ENCODE results near the gene SPARCL1. TPM values are rescaled to one million over a fixed set of nuclear protein-coding genes. Genes with fewer than 3 reads are reported as not detected.

SPARCL1 gene
- polyA plus RNA-seq, 4 donors = 6.5 to 158 (median 33.3) TPM

DNA sequence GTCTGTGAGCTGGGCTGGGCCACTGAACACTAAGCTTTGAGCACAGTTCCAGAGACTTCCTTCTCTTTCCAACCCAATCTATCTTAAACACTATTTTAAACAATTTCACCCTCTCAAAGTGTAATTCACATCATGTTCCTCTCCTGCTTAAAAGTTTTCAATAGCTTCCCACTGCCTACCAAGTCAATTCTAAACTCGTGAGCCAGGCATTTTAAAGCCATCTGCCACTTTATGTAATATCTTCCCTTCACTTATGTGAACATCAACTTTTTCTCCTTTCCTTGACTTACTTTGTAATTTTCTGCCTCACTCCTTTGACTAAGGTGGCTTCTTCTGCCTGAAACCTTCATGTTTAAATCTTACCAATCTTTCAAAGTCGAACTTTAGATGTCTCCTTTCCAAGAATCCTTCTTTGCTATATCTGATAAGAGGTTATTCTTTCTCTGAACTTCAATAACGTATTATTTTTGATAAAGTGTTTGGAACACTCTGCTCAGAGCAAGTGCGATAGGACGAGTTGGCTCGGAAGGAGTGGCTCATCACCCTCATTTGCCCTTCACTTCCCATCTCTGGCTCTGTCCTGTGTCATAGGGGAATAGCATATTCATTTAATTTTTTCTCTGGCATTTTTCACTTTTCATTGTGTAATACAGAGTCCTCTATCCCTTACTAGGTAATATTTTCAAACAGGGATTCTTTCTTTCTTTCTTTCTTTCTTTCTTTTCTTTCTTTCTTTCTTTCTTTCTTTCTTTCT lies 13.0 kb upstream of the SPARCL1 start:
- DNase-seq (ENCODE audit: low read depth in 4 of 4, low spot score in 3 of 4) = no peak

DNA sequence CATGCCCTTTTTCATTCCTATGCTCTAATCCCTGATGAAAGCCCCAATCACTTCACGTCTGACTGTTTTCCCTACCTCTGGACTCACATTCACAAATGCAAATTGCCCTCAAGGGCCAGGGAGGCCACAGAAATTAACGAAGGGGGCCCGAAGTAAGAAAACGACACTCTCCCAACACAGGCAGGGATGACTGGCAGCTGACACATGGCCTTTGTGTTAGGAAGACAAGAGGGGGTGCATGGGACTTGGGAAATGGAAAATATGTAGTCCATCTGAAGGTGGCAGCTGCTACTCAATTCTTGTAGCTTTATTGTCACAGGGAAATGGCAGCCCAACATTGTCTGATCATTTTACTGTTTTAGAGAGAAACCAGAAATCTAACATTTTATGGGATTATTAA lies 12.3 kb upstream of the SPARCL1 start:
- no peak for DNase-seq (ENCODE audit: low read depth in 4 of 4, low spot score in 3 of 4)

DNA sequence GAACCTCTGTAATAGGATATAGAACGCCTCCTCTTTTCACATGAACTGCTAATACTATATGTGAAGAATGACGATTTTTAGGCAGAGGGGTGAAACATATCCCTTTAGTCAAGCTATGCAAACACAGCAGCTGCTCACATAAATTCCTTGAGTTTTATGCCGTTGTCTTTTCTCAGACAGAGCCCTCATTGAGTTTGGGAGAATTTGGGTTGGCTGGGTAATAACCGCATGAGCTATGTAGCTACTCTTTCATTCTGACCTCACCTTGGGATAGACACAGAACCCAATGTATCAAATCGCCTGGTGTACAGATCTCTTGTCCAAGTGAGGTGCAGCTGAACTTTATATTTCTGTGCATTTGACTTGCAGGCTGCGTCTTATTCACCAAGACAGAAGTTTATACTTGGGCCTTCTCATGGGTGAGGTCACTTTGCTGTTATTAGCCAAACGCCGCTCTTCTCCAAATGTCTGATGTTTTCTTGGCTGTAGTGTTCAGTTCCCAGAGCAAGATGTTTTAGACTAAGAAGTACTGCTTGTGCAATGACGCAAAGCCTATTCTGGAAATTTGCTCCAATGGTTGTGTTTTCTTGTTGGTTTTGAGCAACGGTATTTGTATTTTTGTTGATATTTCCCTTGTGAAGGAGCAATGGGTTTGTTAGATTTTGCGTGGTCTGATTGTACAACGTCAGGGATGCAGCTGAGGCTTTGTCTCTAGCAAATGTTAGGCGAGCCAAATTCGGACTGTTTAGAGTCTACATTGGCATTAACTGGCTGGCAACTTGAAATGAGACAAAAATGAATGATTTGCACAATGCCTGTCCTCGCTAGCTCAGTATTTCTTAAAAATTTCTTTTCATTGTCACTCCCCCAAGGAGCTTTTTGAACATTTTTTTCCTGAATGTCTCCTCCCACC lies 11.2 kb upstream of the SPARCL1 start:
- no peak for DNase-seq (ENCODE audit: low read depth in 4 of 4, low spot score in 3 of 4)

DNA sequence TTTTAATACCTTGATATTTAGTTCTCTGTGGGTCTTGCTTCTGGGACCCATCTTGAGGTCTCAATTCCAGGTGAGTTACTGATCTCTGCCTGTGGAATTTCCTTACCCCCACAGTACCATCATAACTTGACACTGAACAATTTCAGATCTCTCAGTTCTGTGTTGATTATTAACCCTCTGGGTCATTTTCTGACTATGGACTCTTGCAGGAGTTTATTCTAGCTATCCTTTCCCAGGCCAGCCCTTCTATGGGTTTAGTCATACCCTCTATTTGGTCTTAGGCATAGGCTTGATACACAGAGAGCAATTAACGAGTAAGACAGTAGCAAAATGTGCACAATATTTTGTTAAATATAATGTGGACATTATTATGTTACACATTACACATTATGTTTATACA lies 3.7 kb upstream of the SPARCL1 start:
- DNase-seq (ENCODE audit: low read depth in 4 of 4, low spot score in 3 of 4) = no peak

DNA sequence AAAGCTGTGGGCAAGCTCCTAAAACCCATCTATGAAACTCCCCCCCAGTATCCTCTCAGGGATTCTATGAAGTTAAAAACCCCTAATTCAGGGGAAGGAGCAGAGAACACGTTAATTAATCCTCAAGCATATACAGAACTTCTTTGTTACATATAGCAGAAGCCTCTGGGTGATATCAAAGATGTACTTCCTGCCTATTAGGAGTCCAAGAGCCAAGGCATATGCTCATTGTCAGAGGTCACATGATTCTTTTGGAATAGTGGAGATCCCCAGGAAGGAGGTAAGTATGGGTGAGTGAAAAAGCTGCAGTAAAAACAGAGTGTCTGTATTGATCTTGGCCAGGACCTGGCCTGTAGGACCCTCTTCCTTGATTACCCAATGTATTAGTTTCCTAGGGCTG lies 2.9 kb upstream of the SPARCL1 start:
- DNase-seq (ENCODE audit: low read depth in 4 of 4, low spot score in 3 of 4) = no peak

DNA sequence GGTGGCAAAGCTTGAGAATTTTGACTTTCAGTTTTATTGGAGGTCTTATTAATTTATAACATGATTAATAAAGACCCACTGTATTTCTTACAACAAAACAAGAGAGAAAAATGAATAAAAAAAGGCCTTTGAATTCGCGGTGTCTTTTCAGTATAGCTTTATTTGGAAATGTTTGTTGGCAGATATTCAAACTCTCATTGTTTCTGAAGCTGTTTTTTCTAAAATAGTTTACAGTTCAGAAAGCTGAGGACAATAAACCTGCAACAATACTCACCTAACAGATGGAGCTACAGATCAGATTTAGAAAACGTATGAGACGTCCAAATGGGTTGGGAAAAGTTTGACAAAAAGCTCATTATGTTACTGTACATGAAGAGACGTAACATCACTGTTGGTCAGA lies 2.4 kb upstream of the SPARCL1 start:
- DNase-seq (ENCODE audit: low read depth in 4 of 4, low spot score in 3 of 4) = no peak

DNA sequence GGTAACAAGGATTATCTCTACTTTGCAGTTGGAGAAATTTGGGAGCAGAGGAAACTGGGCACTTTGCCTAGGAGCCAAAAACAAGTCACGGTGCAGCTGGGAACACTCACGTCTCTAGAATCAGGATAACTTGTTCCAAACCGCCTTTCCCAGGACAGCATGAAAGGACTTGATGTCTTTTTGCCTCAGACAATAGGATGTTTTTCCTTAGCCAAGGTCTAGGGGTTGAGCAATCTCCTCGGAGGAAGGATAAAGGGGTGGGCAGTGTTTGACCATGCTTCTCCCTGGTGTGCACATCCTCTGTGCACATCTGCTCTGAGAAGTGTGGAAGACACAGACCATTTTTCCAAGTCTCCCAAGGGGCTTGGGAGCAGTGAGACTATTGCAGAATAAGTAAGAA lies 1.7 kb upstream of the SPARCL1 start:
- no peak for DNase-seq (ENCODE audit: low read depth in 4 of 4, low spot score in 3 of 4)

DNA sequence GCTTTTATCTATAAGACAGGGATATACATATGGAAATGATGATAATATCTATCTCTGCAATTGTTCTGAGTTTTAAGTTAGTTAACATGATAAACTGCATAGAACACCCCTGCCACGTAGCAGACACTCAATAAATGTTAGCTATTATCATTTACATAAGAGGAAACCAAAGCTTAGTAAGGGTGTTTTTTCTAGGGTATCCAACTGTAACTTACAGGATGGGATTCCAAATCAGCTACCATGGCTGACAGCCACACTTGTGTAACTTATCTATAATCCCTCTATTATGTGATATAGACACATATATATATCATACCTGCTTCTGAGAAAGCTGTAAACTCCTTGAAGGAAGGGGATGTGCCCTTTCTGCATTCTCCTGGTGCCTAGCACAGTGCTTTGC lies 1.1 kb upstream of the SPARCL1 start:
- DNase-seq (ENCODE audit: low read depth in 4 of 4, low spot score in 3 of 4) = no peak

DNA sequence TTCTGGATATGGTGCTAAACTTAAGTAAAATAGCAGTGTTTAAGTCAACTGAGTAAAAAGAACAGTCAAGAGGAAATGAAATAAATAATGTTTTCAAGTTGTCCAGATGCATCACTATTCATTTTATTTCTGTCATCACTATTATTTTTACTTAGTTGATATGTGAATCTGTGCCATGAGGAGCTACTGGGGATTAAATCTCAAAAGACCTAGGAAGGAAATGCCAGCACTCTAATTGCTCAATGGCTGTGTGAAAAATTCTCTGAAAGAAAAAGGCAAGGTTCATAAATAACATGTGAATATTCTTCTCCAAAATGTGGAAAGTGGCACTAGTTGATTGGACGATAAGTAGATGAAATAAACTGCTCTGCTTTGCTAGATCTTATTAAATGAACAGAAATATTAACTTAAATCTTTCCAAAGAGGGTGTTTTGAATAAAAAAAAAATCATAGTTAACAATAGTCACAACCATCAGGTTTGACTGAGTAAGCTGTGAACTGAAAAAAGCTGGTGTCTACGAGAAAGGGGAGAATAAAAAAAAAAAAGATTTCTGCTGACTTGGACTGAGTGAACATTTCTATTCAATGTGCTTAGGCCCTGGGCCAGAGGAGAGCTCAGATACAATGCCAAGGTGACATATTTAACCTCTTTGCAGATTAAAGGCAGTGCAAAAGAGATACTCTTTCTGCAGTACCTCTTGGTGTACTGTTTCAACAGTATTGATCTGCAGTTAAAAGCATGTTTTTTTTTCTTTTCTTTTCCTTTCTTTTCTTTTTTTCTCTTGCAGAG lies 1.6 kb downstream of the SPARCL1 start:
- no peak for DNase-seq (ENCODE audit: low read depth in 4 of 4, low spot score in 3 of 4)

DNA sequence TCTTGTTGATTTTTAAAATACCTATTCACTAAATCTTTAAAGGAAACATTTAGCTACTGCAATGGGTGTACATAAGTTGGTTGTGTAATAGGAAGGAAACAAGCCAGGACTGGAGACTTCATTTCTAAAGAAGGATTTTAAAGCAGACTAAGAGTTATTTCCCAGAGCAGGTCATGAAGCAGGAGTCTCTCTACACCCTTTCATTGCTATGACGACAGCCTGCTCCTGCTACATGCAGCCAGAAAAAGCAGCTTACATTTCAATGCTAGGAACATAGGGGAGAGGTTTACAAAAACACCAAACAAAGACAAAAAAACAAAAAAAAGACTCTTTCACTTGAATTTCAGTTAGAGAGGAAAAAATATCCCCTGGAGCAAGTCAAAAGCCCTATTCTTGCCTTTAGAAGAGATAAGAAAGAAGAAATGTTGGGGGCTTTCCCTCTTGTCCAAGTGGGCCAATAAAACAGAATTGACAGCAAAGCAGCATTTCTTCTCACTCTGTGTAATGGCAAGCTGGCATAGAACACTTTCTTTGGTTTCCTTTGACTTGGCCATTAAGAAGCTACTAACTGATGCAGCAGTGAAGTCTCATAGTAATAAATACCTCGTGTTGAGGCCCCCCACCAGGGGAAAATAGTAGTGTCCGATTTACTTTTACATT lies 3.4 kb downstream of the SPARCL1 start:
- DNase-seq (ENCODE audit: low read depth in 4 of 4, low spot score in 3 of 4) = no peak

DNA sequence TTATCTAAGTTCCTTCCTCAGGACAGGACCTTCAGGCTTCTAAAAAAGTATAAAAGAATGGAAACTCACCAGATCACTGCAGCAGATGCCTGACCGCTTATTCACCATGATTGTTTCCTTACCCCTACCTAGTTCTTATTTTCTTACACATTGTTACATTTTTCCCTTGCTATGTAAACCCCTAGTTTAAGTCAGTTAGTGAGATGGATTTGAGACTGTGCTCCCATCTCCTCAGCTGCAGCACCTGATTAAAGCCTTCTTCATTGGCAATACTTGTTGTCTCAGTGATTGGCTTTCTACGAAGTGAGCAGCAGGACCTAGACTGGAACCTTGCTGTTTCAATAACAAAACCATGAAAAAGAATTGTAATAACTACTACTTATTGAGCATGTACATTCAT lies 4.7 kb downstream of the SPARCL1 start:
- DNase-seq (ENCODE audit: low read depth in 4 of 4, low spot score in 3 of 4) = no peak

DNA sequence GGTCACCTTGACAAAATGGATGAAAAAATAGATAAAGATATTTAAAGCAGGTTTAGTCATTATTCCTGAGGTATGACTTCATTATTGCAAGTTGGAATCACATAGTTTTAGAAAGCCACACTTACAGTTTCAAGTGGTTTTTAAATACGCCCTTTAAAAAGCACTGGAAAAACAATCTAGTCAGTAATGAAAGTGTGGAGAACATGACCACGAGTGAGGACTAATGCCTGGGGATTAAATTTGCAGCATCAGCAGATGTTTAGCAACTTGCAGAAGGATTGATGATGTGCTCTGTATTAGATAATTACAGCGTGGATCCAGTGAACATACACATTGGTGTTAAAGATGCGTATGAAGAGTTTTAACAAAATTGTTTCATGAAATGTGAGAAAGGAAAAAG lies 5.9 kb downstream of the SPARCL1 start:
- DNase-seq (ENCODE audit: low read depth in 4 of 4, low spot score in 3 of 4) = no peak

DNA sequence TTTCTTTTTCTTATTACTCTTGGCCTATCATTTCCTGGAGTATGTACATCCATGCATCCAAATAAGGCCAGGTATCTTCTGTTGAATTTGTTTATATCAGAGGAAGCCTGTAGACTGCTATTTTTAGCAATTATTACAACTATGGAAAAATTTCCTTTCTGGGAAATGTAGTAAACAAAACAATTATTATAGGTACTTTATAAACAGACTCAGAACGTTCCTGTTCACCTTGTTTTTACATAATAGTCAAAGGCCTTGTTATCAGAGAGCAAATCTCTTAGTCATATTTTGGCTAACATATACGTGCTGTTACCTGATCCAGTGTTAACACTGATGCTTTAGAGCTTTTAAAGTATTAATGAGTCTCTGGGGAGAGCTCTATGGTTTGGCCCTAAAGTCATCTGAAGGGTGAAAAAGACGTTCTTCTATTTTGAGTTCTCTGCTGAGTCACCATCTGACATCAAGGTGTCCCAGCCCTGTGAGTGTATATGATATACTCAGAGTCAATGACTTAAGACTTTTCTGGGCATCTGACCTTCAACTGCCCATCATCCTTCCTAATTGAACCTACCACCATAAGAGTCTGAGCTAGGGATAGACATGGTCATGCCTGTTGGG lies 7.3 kb downstream of the SPARCL1 start:
- DNase-seq (ENCODE audit: low read depth in 4 of 4, low spot score in 3 of 4) = no peak

DNA sequence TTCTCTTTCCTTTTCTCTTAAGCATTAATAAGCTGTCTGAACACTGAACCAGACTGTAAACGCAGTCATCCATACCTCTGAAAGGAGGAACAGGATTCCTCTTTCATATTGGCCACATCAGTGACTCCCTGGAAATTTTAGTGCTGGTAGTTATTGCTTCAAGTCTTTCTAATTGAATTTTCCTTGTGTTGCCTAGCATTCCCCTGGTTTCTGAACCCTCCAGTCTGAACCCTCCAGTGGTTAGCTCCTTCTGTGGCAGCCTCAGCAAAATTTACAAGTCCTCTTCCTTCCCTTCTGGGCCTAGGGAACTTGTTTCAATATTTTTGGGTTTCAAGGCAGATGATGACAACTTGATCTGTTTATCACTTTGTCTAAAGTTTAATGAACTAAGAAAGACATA lies 7.9 kb downstream of the SPARCL1 start:
- no peak for DNase-seq (ENCODE audit: low read depth in 4 of 4, low spot score in 3 of 4)

DNA sequence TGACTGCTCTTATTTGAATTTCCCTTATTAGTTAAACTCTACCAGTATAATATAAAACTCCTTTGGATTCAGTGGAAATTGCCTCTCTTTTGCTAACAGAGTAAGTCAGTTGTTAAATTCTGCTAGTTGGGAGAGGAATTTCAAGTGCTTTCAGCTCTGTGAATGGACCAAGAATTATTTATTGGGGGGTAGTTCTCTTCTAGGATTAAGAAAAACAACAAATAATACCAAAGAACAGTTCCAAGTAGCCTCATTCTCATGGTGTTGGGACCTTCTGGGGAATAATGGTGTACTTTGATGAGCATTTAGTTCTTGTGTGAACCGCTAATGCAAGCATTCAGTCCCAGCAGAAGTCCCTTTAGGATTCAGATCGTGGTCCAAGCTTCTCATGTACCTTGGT lies 11.6 kb downstream of the SPARCL1 start:
- DNase-seq (ENCODE audit: low read depth in 4 of 4, low spot score in 3 of 4) = no peak

DNA sequence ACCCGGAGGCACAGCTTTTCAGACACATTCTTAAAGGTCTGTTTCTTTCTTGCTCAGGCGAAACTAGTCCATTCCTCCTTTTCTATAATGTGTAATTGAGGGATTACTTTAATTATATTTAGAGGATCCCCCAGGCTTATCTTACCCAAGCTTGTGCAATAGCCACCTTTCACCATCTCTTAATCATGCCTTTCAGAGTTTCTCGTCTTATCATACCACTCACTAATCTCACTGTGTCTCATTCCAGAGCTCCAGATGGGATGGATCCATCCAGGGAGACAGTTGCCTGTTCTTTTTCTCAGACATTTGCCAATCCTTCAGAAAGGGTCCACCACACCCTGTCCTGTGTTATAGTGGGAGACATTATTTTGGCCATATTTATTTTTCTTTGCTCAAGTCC lies 12.5 kb downstream of the SPARCL1 start:
- no peak for DNase-seq (ENCODE audit: low read depth in 4 of 4, low spot score in 3 of 4)

DNA sequence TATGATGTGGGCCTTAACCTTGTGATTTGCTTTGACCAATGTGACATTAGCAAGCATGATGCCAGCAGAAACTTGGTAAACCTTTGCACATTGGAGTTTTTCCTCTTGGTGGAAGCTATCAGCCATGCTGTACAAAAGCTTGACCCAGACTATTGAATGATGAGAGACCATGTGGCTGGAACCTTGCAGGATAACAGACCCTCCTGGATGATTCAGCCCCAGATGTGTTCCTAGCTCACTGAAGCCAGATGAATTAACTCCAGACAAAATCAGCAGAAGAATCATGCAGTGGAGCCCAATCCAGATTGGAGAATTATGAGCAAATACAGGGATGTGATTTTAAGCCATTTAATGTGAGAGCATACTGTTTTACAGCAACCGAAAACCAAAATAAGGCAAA lies 16.8 kb downstream of the SPARCL1 start:
- no peak for DNase-seq (ENCODE audit: low read depth in 4 of 4, low spot score in 3 of 4)

DNA sequence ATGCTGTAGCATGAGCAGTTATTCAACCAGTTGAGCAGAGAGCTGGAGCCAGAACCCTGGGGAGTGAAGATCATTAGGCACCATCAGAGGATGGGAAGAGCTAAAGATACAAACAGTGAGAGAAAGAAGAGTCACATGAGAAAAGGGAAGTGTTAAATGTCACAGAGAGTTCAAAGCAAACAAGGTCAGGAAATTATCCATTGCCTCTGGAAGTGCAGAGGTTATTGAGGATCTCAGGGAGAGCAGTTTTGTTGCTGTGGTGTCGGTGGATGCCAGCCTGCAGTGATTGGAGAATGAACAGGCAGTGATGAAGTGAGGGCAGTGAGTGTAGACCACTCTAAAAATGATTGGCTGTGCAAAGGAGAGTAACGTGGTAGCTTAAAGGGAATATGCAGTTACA lies 17.7 kb downstream of the SPARCL1 start:
- DNase-seq (ENCODE audit: low read depth in 4 of 4, low spot score in 3 of 4) = no peak

DNA sequence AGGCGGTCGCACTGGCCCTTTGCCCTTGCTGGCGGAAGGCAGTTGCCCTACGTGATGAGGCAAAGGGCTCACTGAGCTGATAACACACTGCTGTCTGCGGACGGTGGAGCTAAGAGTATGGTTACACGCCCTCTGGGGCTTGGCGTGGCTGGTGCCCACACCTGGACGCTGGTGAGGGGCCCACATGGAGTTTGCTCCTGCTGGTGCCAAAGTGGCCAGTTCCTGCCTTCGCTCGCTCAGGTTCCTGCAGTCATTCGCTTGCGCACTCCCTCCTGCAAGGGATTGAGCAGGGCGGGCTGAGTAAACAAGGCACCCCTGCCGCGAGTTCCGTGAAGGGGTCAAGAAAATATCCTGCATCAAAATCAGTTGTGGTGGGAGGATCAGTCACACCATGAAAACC lies 18.4 kb downstream of the SPARCL1 start:
- DNase-seq (ENCODE audit: low read depth in 4 of 4, low spot score in 3 of 4) = no peak

DNA sequence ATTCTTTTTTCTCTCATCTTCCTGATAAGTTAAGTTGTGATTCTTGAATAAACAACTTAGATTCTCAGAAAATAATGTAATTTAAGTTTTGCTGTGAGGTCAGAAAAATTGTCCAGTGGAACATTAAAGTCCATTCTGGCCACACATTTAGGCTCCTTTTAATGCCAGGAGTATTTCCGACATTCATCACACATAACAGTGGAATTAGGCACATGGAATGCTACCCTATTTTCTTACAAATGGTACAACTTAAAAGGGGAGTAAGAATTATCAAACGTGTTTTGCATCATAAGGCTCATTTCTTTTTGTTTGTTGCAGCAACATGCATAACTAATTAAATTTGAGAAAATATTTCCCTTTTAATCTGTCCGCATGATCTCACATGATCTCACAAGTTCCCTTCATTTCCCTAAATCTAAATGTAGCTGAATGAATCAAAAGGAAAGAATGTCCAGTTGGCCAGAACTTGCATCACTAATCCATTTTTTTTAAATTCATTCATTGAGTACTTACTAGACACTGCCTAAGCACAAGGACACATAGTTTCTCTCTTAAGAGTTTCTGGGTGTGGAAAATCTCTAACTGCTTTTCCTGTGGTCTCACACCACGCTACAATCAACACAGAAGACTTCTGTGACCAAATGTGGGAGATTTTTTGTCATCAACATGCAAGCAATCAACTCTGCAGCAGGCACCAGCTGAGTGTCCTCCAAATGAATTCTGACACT lies 22.0 kb downstream of the SPARCL1 start:
- DNase-seq (ENCODE audit: low read depth in 4 of 4, low spot score in 3 of 4) = no peak
